GM19328 (cell line): ENCODE data around the gene SPCS2.
A peak's percentile ranks its signal among the peaks of the same experiment; 100 is the strongest.

Experiments used
- ATAC-seq: cut with Tn5 transposase; IDR thresholded peaks from one replicate; pipeline ENCODE4 v1.9.1; 2021; ENCODE audit warnings: mild to moderate bottlenecking, moderate library complexity; ENCODE audit not compliant: unreplicated experiment

SPCS2 gene

DNA sequence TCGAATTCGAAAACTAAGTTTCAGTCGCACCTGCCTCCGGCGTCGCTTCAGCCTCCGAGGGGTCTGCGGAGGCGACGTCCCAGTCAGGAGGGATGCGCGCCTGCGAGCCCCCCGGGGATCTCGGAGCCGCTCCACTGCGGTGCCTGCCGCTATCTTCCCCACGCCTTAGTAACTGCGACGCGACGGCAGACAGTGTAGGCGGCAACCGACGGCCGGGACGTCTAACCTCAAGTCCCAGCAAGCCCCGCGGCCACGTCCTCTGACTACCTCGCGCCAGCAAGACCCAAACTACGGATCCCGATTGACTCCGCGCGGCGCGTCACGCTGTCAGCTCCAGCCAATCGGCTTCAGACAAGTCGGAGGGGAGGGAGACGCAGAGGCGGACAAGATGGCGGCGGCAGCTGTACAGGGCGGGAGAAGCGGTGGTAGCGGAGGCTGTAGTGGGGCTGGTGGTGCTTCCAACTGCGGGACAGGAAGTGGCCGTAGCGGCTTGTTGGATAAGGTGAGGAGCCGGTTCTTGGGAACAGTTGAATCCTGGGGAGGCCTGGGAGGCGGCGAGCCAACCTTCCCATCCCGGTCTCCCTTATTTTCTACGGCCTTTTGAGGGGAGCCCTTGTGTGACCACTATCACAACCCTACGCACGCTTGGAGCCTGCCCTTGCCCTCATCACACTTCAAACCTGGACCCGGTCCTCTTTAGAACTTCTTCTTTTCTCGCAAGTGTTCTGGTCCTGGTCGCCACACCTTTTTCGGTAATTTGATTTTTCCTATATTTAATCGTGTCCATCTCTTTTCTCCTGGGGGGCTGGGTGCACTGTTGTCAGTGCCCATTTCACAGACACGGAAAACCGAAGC is at the start of gene SPCS2, which contains the start of gene XRRA1:
SPCS2 (plus strand) TSS at position 369 of the 855 bp plus-strand sequence; CDS start at position 389, 20 bp downstream.
XRRA1 (minus strand) TSS at position 194 of the 855 bp plus-strand sequence. CDS start 8,213 bp downstream, outside the sequence.
- peak; percentile 93 for ATAC-seq

DNA sequence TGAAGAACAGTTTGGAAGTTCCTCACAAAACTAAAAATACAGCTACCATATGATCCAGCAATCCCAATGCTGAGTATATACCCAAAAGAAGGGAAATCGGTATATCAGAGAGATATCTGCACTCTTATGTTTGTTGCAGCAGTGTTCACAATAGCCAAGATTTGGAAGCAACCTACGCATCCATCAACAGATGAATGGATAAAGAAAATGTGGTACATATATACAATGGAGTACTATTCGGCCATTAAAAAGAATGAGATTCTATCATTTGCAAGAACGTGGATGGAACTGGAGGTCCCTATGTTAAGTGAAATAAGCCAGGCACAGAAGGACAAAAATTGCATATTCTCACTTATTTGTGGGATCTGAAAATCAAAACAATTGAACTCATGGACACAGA is 46.7 kb upstream of the SPCS2 start:
- no peak for ATAC-seq

DNA sequence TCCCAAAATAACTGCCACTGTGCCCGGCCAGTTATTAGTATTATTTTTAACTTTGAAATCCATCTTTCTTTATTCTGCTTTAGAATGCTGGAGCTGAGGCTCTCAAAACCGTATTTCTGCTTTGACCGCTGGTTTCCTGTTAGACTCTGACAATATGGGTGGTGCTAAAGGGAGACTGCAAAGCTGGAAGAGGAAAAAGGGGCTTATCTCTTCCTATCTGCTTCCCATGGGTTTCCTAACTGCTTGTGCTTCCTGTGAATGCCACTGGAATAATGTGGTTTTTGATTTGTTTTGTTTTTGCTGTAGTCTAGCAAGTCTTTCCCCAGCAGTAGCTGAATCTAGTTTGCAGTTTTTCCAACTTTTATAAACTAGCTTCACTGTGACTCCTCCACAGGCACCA is 43.7 kb upstream of the SPCS2 start:
- no peak for ATAC-seq

DNA sequence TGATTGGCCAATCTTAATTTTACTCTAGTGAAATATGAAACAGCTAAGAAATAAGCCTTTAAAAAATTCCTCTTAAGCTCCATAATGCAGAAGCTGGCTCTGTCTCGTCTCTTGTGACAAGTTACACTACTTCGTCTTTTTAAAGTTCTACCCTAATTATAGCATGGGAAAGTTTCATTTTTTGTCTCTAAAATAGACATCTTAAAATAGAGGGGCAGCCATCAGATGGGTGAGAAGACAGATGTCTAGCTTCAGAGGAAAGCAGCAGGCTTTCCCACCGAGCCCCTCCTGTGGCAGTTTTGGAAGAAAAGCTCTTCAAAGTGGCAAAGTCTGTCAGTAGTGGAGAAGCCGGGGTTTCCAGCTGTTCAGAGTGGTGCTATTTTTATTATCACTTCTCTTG is 39.7 kb upstream of the SPCS2 start:
- no peak for ATAC-seq

DNA sequence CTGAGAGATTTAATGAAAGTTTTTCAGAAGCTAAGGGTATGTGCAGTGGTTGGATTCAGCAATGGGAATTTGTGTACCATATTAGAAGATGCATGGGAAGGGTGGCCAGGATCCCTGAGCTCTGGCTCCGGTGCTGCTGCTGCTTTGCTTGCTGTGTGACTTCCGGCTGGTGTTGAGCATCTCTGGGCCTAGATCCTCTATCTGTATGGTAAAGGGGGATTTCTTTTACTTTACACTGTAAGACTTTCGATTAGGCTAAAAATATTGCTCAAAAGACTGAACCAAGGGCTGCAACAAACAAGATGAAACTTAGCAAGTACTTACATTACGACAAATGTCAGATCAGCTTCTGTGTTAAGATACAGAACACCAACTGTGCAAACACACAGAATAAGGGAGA is 39.3 kb upstream of the SPCS2 start:
- ATAC-seq: no peak

DNA sequence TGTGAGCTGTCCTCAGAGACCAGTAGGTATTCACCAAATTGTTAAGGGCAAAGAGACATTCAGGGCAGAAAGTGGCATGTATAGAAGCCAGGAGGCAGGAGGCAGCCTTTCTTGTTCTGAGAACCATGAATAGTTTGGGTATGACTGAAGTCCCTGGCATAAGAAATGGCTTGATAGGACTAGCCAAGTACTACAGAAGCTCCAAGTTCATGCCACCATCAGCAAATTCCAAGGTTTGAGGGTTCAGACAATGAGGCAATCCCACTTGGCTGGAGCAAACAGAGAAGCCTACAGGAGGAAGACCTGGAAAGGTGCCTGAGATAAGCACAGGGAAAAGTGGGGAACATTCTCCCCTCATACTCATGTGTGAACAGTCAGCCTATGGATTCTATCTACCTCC is 25.9 kb upstream of the SPCS2 start:
- no peak for ATAC-seq

DNA sequence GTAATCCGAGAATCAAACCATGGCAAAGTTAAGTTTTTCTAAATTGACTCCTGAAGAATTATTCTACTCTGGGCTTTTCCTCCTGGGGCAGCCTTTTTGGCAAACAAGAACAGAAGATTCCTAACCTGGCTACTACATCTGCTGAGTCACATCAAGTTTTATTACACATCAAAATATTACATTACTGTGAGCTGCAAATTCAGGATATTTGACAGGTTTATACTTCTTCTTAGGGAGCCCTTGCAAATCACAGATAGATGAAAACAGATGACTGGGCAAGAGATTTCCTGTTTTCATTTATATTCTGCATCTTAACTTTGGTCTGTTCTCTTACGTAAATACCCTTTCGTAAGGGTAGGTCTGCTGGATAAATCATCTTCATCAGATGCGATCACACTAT is 23.8 kb upstream of the SPCS2 start:
- no peak for ATAC-seq

DNA sequence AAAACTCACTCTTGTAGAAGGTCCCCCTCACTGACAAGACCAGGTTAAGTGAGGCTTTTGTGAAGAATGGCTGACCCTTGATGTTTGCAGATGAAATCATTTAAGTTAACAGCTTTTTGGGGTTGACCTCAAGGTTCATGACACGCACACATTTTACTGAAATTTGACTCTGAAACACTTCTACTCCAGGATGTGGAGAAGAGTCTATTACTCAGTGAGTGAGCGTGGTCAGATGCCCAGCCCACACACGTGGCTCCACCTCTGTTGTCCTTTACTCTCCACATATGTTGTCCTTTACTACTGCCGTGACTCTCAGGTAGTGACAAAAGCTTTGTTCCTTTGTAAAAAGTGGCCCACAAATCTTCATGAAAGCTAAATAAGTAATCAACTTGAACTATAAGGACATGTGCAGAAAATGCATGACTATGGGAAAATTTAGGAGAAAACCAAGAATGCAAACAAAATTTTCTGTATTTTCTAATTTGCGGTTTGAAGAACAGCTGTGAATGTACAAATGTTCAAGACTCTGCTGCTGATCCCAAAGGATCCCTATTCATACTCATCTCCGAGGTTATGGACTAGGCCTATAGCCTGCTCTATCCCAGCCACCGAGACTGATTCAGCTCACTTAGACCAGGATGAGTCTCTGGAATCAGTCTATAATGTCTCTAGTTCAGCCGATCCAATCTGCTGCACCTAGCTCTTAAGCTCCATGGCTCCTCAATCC is 22.6 kb upstream of the SPCS2 start:
- no peak for ATAC-seq

DNA sequence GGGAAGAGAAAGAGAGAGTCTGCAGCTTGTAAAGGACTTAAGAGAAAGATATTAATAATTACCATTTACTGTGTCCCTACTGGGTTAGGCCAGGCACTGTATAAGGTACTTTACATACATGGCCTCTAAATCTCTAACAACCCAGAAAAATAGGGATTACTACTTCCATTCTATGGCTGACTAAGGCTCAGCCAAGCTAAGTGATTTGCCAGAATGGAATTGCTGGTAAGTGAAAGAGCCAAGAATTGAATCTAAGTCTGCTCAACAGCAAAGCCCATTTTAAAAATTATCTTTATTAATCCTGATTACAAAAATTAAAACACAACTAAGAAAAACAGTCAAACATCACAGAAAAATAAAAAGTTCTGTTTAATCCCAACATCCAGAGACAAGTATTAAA is 21.6 kb upstream of the SPCS2 start:
- ATAC-seq: no peak

DNA sequence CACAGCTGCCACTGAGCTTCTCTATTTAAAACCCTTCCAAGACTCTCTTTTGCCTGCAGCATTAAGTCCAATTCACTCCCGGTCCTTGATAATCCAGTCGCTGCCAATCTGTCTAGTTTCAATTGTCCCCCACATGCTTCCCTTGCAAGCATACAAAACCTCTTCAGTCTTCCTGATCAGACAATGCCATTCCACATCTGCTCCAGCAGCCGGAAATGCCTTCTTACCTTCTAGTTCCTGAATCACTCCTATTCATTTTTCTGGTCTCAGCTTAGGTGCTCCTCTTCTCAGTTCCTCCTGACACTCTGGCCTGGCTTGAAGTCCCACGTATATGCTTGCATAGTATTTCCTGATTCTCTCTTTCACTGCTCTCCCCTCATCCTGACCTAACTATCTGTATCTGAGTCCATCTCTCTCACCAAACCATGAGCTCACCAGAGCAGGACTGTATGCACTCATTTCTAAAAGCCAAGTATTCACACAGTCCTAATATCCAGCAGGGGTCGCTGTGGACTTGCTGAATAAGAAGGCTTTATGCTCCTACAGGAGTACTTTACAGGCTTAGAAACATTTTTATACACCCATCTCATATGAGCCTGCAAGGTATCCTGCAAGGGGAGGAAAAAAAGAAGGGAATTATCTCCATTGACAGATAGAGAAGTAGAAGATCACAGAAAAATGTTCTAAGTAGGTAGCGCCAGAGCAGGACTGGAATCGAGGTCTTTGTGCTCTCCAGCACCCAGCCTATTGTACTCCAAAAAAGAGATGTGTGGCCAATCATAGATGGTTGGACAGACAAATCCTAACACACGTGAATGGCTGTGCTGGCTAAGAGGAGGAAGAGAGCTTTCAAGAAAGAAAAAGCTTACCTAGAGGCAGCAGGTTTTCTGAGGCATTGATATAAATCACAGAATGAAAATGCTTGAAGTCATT is 19.4 kb upstream of the SPCS2 start:
- ATAC-seq: peak; percentile 69

DNA sequence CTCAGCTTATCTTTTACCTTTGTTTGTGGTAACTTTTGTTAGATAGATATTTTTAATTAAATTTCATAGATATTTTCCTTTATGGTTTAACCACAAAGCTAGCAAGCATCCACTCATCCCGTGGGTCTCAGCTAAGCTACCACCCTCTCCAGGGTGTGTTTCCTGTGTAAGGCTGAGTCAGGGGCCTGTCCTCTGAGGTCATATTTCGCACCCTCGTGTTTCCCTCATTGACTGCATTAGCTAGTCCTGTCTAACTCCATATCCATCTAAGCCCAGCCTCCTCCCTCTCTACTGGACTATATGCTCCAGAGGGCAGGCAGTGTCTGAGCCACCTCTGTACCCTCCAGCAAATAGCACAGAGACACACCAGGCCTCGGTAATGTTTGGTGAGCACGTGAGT is 16.9 kb upstream of the SPCS2 start:
- no peak for ATAC-seq

DNA sequence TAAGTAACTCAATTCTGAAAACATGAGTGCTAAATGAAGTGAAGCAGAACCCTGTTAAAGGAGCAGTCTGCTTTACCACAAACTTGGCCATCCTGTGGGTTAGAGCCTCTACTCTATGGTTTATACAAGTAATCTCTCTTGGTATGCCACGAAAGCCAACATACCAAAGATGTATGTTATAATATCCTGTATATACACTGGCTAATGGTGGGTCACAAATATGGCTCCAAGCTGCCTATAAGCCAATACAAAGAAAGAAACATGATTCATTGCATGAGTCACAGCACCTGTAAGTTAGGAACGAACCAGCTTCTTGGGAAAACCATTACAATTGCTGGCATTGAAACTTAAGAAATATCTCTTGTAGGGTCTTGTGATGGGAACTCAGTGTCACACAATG is 16.3 kb upstream of the SPCS2 start:
- no peak for ATAC-seq

DNA sequence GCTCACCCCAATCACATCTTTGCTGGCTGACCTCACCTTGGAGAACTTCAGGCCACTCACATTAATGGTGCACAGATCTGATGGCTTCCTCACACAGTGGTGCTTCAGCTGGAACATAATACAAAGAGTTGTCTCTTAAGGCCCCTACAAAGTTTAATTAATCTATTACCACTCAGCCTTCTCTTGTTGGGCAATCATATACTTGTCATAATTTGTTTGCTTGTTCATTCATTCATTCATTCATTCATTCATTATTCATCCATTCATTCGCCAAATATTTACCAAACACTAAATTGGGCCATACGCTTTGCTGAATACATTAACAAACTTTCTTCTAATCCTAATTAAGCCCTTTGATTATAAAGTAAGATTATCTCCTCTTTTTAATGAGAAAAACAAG is 15.3 kb upstream of the SPCS2 start:
- ATAC-seq: no peak

DNA sequence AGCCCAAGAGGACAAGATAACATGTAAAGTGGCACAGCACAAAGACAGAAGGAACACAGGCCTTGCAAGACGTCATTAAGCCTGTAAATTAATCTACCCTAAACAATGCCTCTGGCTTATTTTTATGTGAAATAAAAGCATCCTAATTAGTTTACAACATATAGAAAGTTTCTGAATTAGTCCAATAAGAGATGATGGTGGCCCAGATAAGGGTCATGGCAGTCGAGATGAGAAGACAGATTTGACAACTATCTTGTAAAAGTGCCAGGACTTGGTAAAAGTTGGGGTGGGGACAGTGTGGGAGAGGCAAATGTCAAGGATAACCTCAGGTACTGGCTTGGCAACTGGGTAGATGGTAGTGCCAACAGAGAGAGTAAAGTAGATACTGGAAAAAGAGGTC is 13.8 kb upstream of the SPCS2 start:
- ATAC-seq: no peak

DNA sequence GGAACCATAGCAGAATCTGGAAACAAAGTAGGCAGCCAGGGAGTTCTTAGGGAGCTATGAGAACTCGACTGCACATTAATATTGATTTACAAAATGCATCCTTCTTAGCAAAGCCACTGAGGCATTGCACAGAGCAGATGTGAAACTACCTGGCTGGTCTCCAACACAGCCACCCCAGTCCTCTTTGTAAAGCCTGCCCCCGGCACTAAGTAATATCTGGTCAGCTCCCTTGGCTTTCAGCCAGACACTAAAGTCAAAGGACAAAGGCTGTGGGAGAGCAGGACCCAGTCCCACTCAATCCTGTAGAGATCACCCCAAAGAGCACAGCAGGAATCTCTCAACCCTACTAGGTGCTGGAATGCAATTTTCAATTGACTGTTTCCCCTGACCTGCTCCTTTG is 13.0 kb upstream of the SPCS2 start:
- ATAC-seq: no peak

DNA sequence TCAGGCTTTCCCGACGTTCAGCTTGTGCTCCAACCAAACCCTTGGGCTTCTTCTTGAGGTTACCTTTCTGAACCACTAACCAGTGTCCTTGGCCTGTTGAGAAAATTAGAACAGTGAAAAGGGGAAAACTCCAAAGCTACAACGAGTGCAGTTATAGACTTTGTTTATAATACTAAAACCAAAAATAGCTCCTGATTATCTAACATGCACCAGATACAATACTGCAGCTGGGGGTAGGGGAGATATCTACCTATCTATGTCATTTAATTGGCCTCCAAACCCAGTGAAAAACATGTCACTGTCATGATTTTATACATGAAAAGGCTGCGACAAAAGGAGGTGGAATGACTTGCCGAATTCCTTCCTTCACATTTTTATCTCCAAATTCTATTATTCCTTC is 12.1 kb upstream of the SPCS2 start:
- ATAC-seq: no peak

DNA sequence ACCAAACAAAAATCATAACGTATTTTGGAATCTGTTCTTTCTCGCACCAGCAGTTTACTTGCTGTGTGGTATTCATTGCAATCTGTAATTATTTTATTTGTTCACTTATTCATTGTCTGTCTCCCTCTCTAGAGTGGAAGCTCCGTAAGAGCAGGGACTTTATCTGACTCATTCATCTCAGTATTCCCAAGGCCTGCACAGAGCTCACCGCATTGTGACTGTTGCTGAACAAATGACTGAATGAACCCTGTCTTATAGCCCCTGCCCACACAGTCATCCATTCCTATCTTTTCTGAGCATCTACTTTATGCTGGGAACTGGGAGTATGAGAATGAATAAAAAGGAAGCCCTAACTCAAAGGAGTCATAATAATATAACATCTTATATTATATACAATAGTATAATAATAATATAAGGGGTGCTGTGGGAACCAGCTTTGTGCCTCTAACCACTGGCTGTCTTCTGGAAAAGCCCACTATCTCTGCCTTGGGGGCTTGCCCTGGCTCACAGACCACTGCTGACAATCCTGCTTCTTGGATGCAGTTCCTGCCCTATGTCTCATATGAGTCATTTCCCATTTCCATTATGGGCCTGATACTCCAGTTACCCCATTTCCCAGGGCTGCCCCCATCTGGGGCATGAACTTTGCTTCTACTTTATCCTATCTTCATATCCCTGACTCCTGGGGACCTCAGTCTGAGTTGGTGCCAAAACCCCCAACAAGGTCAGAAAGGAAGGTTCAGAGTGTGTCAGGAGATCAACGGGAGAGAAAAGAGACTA is 11.2 kb upstream of the SPCS2 start:
- ATAC-seq: no peak

DNA sequence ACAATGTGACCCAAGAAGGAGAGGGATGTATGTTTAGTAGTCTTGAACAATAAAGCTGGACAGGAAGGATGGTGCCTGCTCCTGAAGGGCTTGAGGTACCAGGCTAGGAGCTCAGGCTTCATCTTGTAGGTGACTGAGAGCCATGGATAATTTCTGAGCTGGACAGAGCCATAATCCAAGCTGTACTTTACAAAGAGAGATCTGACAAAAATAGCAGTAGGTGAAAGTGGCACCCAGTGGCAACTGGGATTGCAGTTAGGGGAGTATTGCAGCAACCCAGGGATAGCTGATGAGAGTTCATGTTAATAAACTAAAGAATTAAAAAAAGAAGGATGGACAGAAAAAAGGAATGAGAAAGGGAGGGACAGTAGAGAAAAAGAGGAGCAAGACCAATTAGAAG is 7.6 kb upstream of the SPCS2 start:
- ATAC-seq: no peak

DNA sequence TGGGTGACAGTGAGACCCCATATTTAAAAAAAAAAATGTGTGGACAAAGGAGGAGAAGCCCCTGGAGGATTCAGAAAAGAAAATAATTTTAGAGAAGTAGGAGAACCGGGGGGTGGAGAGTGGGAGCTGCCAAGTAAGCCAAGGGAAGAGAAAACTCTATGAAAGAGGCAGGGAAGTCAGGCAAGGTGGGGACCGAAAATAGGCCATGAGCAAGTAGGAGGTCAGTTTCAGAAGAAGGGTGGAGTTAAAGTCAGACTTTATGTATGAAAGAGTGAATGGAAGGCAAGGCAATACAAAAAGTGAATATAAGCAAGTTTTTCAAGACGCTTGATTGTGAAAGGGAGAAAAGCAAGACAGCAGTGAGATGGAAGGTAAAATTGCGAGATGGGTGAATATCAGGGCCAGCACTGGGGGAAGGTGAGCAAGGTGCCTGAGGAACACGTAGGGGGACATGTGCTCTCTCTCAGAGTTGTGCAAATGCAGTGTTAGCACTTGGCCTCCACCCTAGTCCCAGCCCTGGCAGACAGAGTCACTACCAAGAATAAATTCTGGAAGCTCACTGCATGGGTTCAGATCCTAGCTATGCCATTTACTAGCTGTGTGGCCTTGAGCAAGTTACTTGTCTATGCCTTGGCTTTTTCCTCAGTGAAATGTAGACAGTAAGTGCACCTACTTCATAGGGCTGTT is 6.8 kb upstream of the SPCS2 start:
- no peak for ATAC-seq

DNA sequence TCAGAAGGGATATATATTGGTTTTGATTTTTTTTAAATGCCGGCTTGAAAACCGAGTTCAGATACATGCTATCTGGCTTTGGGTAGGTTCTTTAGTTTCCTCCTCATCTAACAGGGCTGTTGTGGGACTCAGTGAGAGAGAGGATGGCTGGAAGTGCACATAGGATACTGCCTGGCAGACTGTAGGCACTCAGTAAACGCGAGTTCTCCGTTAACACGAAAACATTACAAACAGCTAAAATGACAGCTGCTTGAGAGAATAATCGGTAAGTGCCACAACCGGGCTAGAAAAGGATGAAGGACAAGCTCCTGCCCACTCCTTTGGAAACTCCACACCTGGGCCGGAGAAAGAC is 544 bp upstream of the SPCS2 start:
- ATAC-seq: peak; percentile 6
